GM11168 (cell line): ENCODE measurements around the gene DSP.

Source experiments
- in situ Hi-C: fragments of 300-500 bp; cut with MboI; formaldehyde crosslinking; loops from one replicate; pipeline ENCODE4 v1.12.0; 2022; ENCODE audit warnings: low sequenced_read_pairs; ENCODE audit not compliant: unreplicated experiment

The DSP gene

DNA sequence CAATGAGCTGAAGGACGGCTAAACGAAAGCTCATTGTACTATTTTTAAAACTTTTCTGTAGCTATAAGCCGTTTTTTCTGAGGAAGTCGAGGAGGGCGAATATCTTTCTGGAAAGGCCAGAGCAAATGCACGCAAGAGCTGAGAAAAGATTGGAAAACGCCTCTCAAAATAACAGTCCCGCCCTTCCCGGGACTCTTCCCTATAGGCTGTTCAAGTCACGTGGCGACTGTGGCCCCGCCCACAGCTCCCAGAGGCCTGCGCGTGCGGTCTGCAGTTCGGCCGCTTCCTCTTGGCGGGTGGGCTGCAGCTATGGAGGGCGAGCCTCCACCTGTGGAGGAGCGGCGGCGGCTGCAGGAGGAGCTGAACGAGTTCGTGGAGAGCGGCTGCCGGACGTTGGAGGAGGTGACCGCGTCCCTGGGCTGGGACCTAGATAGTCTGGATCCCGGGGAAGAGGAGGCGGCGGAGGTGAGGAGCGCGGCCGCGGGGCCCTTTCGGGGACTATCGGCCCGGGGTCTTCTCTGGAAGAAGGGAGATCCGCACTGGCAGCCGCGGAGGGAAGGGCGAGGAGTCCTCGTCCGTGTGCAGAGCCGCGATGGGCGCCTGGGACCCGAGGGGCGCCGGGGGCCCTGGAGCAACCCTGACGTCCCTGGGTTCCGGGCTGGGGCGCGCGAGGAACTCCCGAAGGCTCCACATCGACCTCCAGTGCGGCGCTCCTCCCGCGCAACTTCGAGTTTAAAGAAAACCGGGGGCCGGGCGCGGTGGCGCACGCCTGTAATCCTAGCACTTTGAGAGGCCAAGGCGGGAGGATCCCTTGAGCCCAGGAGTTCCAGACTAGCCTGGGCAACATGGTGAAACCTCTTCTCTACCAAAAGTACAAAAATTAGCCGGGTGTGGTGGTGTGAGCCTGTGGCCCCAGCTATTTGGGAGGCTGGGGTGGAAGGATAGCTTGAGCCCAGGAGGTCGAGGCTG is 48.8 kb downstream of the DSP start, which contains the start of gene SNRNP48:
Gene SNRNP48, plus strand, starts transcription at position 250 of the 969 bp plus-strand sequence. Its CDS starts 60 bp downstream, at position 310.
- in situ Hi-C loops: no loop called here

DNA sequence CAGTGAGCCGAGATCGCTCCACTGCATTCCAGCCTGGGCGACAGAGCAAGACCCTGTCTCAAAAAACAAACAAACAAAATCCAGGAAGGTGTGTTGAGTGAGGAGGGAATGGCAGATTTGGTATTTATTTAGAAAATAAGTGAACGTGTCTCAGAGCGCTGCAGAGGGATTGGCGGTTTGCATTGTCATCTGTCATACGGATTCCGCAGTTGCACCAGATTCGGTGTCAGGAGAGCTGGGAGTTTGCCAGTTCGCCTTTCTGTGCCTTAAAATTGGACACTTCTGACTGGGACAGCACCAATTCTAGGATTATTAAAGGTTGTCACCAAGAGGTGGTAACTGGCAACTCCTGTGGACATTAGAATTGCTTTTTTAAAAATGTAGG is 49.4 kb downstream of the DSP start:
- in situ Hi-C loops: no loop called here

DNA sequence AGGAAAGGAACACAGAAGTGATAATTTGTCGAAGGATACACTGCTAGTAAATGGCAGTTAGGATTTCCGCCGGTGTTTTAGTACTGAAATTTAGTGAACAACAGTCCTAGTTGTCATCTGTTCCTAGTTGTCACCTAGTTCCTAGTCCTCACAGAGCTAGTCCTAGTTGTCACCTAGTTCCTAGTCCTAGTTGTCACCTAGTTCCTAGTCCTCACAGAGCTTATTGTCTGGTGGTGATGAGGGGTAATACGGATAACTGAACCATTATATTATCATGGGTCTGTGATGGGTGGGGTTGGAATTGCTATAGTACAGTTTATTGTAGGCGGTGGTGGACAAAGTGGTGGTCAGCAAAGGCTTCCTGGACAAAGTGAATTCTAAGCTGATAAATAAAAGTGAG is 50.3 kb downstream of the DSP start:
- in situ Hi-C loops: no loop called here

DNA sequence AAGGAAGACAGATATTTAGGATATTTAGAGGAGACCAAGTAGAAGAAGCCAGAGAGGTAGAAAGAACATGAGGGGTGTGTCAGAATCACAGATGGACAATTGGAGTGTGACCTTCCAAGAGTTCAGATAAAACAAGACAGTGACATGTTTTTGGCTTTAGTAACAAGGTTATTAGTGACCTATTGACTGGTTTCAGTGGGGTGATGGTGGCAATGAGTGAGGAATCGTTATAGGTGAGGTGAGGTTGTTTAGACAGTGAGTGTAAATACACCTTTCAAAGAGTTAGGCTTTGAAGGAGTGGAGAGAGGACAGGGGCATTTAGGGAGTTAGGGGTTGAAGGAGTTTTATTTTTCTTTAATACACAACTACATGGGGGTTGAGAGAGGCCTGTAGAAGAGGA is 51.8 kb downstream of the DSP start:
- in situ Hi-C loops: no loop called here

DNA sequence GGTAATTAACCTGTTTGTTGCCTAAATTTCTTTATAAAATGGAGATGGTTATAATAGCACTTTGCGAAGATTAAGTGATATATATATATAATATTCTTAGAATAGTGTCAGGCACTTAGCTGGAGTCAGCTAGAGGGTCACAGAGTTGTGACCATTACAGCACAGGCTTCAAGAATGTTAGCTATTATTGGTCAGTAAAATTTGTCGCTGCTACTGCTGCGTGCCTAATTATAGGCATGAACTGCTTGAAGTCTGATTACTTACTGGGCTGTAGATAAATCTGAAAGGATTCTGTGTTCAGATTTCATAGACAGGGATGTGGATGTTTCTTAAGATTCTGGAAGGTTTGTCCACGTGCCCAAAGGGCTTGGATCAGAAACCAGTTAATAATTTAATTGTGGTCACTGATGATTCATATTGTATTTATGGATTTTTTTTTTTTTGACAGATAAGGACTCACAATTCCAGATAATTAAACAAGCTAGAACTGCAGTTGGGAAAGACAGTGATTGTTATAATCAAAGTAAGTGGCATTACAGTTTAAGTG is 53.2 kb downstream of the DSP start:
- in situ Hi-C loops: no loop called here

DNA sequence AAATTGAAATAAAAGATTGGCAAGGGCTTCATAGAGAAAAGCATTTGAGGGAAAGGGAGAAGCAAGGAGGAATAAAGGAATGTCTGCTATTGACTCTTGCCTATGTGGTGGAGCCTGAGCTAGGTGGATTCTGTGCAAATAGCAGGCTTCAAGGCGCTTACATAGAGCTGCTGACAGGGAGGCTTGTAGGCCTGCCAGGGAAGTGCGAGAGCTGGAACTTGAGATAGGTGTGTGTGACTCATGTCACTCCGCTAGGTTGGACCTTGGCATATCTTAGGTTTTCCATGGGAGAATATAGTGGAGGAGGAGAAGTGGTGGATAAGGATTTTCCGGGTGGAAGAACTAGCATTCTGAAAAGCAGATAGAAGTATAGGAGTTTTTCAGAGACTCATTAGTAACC is 62.5 kb downstream of the DSP start:
- in situ Hi-C loops: no loop called here

DNA sequence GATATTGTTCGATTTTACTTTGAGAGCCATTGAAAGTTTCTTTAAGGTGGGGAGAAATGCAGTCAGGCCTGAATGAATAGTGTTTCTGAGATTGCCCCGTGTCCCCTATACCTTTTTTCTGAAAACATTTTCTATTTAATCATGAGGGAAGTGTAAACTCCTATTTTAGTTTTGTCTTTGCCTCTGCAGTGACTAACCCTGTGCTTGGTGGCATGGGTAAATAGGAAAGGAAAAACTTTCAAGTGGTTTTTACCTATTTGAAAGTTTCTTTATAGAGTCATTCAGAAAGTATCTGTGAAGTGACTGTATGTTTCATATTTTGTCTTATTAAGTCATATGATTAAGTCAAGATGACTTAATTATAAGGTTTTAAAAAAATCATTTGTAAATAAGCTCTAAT is 63.0 kb downstream of the DSP start:
- in situ Hi-C loops: no loop called here

DNA sequence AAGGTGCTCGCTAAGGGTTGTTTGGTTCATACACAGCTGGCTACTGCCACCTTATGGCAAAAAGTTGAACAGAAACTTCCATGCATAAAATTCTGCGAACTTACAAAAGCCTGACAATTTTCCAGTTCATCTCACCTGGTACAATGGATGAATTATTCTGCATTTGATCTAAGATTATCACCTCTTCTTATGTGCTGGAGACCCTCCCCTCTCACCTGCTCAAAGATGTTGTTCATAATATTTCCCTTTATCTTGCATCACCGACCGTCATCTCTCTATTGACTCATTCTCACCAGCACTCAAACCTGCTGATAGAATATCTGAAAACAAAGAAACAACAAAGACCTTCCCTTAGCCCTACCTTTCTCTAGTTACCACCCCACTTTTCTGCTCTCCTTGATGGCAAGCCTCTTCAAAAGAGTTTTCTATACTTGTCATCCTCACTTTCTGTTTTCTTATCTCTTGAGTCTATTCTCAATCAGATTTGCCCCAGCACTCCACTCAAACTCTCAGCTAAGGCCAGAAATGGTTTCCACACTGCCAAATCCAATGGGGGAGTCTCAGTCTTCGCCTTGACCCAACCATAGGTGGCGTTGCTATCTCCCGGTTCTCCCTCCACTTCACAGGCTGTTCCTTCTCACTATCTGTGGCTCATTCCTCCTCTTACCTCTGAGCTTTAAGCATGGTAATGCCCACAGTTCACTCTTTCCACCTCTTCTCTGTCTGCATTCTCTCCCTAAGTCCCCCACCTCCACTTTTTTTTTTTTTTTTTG is 74.3 kb downstream of the DSP start:
- in situ Hi-C loops: loop anchor here (10.0 kb wide), 1 partner anchor 331 kb away; no protein-coding TSS in a partner anchor

DNA sequence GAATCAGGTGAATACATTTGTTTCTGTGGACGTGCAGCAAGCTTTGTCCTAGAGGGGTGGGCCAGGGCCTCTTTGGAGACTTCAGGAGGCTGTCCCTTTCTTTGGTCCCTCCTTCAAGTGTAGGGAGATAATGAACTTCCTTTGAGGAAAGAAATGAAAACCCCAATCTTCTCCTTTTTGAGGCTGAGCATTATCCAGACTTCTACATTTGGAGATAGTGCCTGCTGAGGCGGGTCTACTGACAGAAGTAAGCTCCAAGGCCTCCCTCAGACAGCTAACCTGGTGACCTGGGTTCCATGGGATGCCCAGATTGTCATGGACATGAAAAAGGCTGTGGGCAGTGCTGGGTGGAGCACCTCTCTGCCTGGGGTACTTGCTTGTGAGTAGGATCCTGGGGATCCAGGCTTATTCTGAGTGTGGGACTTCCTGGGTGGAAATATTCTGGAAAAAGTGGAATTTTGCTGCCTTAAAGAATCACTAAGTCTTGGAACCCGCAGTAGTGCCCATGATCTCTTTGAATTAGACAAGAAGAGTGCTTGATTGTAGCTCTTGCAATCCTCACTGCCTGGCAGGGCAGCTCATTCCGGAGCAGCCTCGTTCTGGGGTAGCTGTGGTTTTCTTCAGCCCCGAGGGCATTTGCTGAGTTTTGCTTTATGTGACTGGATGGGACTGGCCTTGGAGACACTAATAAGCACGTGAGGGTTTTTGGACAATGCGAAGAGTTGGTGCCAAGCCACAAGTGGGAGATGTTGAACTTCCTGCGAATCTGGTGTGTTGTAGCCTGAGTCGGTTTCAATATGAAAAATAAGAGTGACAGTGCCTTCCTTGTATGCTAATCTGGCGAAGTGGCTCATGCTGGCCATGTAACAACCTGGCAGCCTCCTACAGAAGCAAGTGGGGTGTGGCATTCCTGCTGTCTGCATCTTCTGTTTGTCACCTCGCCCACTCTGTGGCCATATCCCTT is 76.6 kb downstream of the DSP start:
- in situ Hi-C loops: loop anchor here (10.0 kb wide), 1 partner anchor 333 kb away; no protein-coding TSS in a partner anchor

DNA sequence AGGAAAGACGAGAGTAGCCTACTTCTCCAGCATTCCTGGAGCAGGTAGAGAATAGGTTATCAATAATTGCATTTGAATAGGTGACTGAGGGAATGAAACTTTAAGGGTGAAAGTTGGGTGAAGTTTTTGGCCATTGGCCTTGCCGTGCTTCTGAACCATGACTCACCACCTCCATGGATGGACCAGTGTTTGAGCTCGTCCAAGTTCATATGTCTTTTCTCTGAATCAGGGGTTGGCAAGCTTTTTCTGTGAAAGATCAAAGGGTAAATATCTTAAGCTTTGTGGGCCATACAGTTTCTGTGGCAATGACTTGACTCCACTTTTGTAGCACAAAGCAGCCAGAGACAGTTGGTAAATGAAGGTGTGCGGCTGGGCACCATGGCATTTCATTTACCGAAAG is 80.3 kb downstream of the DSP start:
- in situ Hi-C loops: no loop called here

DNA sequence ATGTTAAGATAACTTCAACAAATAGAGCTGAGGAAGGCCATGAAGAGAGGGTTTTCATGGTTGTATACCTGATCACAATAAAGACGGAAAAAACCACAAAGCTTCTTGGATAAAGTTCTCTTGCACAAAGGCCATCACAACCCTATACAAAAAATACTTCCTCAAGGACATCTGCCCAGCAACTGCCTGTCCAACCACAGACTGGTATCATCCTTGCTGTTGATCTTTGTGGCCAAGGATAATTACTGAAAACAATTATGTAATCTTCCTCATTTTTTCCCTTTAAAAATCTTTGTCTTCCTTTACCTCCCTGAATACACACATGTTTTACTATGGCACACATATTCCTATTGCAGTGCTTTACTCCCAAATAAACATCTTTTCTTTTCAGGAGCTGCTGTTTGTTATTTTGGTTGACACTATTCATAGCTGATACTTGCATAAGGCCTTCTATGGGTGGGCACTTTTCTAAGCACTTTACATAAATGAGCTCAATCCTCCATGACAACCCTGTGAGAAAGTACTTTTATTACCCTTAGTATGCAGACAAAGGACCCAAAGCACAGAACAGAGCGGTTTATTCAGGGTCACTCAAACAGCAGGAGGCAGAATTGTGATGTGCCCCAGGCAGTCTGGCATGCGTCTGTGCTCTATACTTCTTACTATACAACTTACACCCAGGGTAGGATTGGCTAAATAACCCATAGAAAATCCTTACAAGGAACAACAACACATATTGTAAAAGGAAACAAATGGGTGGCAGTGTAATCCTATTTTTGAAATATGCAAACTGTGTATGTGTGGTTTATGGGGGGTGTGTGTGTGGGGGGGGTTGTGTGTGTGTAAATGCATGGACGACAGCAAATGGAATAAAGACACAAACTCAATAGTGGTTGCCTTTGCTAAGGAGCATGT is 83.6 kb downstream of the DSP start:
- in situ Hi-C loops: no loop called here

DNA sequence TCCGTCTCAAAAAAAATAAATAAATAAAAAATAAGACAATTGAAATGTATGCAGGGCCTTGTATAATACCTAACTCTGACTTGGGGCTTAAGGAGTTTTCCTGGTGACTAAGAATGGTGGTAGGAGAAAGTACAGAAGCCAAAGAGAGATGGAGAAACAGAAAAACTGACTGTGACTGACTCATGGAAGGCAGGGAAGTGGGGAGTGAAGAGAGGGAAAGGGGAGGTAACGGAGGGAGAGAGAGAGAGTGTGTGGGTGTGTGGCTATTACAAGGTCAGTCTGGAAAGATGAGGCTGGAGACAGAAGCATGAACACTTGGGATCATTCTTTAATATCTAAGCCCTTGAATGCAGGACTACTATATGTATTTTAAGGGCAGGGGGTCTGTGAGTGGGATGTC is 87.0 kb downstream of the DSP start:
- in situ Hi-C loops: no loop called here

DNA sequence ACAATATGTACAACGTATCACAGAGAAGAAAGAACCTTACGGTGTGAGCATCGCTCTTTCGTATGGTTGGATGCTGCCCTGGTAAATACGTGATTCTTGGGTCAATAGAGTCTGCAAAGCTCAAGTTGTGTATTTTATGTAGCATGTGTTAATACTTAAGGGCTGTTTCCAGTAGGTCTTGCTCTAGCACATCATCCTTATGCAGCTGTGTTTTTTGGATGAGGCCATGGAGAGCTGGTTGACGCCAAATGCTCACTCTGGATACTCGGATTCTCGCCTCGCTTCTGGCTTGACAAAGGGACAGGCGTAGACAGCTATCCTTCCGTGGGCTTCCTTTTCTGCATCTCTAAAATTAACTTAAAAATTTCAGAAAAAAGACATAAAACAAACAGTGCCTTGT is 87.4 kb downstream of the DSP start:
- in situ Hi-C loops: no loop called here

DNA sequence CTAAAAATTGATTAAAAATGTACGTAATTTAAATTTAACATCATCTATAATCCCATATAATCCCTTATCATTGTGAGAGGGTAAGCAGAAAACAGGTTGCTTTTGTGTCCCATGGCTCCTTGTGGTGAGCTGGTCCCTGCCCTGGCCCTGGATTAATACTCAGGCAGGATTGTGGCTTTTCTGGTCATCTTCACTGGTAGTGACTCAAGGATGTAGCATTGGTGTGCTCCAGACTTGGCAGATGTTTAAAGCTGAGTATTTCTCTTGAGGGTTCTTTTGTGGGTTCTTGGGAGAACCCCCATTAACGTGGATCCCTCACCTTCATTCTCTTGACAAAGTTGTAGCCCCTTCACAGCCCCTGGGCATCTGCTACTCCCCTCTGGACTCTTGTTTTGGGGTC is 87.8 kb downstream of the DSP start:
- in situ Hi-C loops: no loop called here

DNA sequence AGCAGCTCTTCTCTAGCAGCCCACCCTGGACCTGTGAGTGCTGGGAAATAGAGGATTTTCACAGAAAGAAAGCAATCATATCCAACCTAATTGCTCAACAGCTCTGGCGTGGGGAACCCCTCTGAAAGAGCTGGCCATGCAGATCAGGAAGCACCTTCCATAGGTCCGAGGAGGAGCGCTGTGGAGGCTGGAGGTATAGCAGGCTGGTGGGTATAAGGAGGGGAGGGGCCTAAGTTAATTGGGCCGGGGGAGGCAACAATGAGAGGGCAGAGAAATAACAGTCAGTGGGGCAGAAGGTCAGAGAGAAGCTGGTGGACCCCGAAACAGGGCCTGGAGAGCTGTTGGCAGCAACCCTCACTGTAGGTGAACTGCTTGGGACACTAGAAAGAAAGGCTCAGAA is 89.3 kb downstream of the DSP start:
- in situ Hi-C loops: no loop called here

DNA sequence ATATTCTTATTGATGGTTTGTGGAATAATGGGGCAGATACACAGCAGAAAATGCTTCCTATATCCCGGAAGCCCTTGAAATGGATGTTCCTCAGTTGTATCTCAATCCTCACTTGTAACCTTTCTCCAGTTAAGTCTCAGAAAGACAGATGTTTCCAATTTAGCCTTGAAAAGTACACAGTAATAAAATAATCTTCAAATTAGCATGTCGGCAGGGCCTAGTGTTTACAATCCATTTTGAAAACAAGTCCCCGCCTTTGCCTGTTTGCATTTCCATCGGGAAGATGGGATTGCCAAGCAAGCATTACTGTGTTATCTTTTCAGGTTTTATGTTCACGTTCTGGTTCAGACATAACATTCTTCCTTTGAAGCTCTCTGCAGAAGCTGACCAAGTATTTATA is 90.0 kb downstream of the DSP start:
- in situ Hi-C loops: no loop called here

DNA sequence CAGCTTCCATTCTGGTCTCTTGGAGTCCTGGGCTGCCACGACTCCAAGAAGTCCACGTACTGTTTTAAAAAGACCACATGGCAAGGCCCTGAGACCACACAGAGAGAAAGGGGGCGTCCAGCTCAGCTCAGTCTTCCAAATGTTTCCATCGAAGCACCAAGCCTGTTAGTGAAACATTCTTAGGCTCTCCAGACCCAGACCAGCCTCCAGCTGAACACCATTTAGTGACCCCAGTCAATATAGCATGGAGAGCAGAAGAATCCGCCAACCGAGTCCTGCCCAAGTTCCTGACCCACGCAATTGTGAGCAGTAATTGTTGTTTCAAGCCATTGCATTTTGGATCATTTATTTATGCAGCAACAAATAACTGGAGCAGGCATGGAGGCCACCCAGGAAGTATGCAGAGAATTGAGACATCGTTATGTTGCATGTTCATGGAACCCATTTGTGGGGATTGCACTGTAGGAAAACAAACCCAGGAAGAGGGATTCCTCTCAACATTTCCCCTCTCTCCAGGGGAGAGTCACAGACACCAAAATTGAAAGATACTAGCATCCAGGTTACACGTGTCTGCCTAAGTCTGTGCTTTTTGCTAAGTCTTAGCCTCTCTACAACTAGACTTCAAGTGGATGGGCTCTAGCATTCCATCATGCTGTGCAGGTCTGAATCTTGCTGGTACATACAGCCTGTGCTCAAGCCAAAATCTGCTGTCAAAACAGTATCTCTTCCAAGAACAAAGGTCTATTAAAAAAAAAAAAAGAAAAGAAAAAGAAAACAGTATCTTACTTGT is 91.2 kb downstream of the DSP start:
- in situ Hi-C loops: no loop called here

DNA sequence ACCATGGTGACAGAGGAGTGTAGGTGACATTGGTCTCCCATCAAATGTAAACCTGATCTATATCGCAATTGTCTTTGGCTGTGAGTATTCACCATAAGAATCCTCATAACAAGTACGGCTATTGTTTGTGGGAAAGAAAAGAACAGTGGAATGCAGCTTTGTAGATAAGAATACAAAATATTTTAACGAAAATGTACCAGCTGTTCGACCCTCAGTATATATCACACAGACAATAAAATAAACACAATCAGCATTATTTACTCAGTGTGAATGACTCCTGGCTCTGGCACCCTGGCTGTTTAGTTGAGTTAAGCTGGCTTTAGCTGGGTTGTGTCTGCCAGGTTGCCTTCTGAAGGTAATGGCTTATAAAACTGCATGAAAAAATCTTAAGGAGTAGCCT is 91.9 kb downstream of the DSP start:
- in situ Hi-C loops: no loop called here
